22Rv1 (cell line): ENCODE results near the gene POC1A.

ENCODE experiments used
- ZFX ChIP-seq: fragments of 450-650 bp; IDR thresholded peaks from 2 replicates; pipeline ENCODE4 v1.6.1; 2017; ENCODE audit warnings: antibody characterized with exemption, borderline replicate concordance
- TF ChIP-seq, protein P1 (sequence below): fragments of 450-650 bp; IDR thresholded peaks from 2 replicates; pipeline ENCODE4 v1.5.1; 2017; ENCODE audit warnings: mild to moderate bottlenecking

DNA sequence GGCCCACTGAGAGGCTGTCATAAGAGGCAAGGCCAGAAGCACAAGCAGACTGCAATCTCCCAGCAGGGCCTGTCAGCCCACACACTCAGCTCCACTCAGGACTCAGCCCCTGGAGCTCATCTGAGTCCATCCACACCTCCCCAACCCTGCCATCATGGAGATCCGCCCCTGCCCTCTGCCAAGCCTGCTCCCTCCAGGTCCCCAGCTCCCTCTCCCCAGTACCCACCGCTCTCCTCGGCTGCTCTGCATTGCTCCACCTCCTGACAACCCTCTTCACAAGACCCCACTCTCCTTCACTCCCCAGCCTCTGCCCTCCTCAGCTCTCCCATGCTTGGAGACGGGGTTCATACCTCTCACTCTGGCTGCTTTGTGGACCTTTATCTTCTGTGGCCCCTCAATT is 11.1 kb downstream of the POC1A start:
- TF ChIP-seq, protein P1, sequence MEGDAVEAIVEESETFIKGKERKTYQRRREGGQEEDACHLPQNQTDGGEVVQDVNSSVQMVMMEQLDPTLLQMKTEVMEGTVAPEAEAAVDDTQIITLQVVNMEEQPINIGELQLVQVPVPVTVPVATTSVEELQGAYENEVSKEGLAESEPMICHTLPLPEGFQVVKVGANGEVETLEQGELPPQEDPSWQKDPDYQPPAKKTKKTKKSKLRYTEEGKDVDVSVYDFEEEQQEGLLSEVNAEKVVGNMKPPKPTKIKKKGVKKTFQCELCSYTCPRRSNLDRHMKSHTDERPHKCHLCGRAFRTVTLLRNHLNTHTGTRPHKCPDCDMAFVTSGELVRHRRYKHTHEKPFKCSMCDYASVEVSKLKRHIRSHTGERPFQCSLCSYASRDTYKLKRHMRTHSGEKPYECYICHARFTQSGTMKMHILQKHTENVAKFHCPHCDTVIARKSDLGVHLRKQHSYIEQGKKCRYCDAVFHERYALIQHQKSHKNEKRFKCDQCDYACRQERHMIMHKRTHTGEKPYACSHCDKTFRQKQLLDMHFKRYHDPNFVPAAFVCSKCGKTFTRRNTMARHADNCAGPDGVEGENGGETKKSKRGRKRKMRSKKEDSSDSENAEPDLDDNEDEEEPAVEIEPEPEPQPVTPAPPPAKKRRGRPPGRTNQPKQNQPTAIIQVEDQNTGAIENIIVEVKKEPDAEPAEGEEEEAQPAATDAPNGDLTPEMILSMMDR: no peak
- TF ChIP-seq ZFX: no peak
